ENCODE measurements around the gene ZNF862. TPM values are rescaled to one million over a fixed set of nuclear protein-coding genes. Genes with fewer than 3 reads are reported as not detected.
A peak's percentile ranks its signal among the peaks of the same experiment; 100 is the strongest.

ZNF862 gene
- total RNA-seq, 1 donor from 2014 or later: 22.8 TPM

- no peak overlapping the region for H3K4me3 Mint-ChIP-seq (ENCODE audit: low read depth)
- no peaks in the 10 kb centered on the region for H3K9me3 Mint-ChIP-seq (ENCODE audit: low read depth)
- DNase-seq (ENCODE audit: low spot score, unreplicated experiment): no peak
- H3K36me3 Mint-ChIP-seq (ENCODE audit: insufficient read depth): no peaks in the 10 kb centered on the region
- no peaks in the 10 kb centered on the region for H3K27me3 Mint-ChIP-seq
- no peak for TF ChIP-seq CTCF (IDR thresholded peaks at IDR 0.05; ENCODE audit: unreplicated experiment)
- no peak overlapping the region for H3K27ac Mint-ChIP-seq
- peaks cover 19% of the 10 kb centered on the region for H3K4me1 Mint-ChIP-seq (ENCODE audit: low read depth)
Observed at GRCh38 chr7:149879271-149879743, 41.1 kb downstream of the ZNF862 start.

GRCh38 chr7:149879766-149880637, 41.8 kb downstream of the ZNF862 start:
- Mint-ChIP-seq H3K4me3 (ENCODE audit: low read depth) (no peak overlapping the region), H3K36me3 (ENCODE audit: insufficient read depth) (no peaks in the 10 kb centered on the region), H3K4me1 (ENCODE audit: low read depth) (peaks cover 14% of the 10 kb centered on the region), H3K27me3 (no peaks in the 10 kb centered on the region), H3K27ac (no peak overlapping the region), H3K9me3 (ENCODE audit: low read depth) (no peaks in the 10 kb centered on the region)
- DNase-seq (ENCODE audit: low spot score, unreplicated experiment): no peak
- no peak for TF ChIP-seq CTCF (IDR thresholded peaks at IDR 0.05; ENCODE audit: unreplicated experiment)

GRCh38 chr7:149880638-149881311, 42.6 kb downstream of the ZNF862 start:
- no peak for DNase-seq (ENCODE audit: low spot score, unreplicated experiment)
- Mint-ChIP-seq H3K36me3 (ENCODE audit: insufficient read depth) (no peaks in the 10 kb centered on the region), H3K4me3 (ENCODE audit: low read depth) (no peak overlapping the region), H3K4me1 (ENCODE audit: low read depth) (peaks cover 18% of the 10 kb centered on the region), H3K27me3 (no peaks in the 10 kb centered on the region), H3K9me3 (ENCODE audit: low read depth) (no peaks in the 10 kb centered on the region), H3K27ac (no peak overlapping the region)
- TF ChIP-seq CTCF (IDR thresholded peaks at IDR 0.05; ENCODE audit: unreplicated experiment): no peak

- TF ChIP-seq CTCF (IDR thresholded peaks at IDR 0.05; ENCODE audit: unreplicated experiment): no peak
- Mint-ChIP-seq H3K4me1 (ENCODE audit: low read depth) (peaks cover 25% of the 10 kb centered on the region), H3K27ac (peak overlapping the region; percentile 84)
Observed at GRCh38 chr7:149881328-149882247, 43.4 kb downstream of the ZNF862 start.

More at GRCh38 chr7:149881328-149882247, 43.4 kb downstream of the ZNF862 start:
- Mint-ChIP-seq H3K4me3 (ENCODE audit: low read depth) (no peak overlapping the region), H3K36me3 (ENCODE audit: insufficient read depth) (no peaks in the 10 kb centered on the region), H3K9me3 (ENCODE audit: low read depth) (no peaks in the 10 kb centered on the region), H3K27me3 (no peaks in the 10 kb centered on the region)
- DNase-seq (ENCODE audit: low spot score, unreplicated experiment): no peak

All from progenitor cell of endocrine pancreas (in vitro differentiated cells).